K562 (cell line): ENCODE results near the gene CDKL4. TPM values are rescaled to one million over a fixed set of nuclear protein-coding genes. Genes with fewer than 3 reads are reported as not detected.

Experiments
- ATAC-seq: fragments of 200-7000 bp; cut with Tn5 transposase; 3 replicates; pipeline ENCODE4 v1.9.1; 2020; ENCODE audit warnings: moderate library complexity
- BruUV-seq: library from RNA; stranded (reverse); fragments of 400-500 nt; replicated peaks from 2 replicates; lab custom pipeline; 2021; lab: Mats Ljungman, UMichigan
- CTCF ChIA-PET: fragments of 300-600 bp; formaldehyde crosslinking; extraction: SDS; loops from one replicate; lab custom pipeline; 2021; ENCODE audit warnings: low intra/inter-chr PET ratio; lab: Yijun Ruan, JAX
- POLR2A ChIA-PET: fragments of 300-600, 350-650 bp; sonication (Branson Sonifier 250); formaldehyde crosslinking; extraction: SDS; loops from one replicate; lab custom pipeline; 2021; ENCODE audit warnings: antibody characterized with exemption, inconsistent platforms; lab: Yijun Ruan, JAX
- DNase-seq, 4 experiments: peaks; one replicate each; pipeline versions ENCODE4 v3.0.0 to v3.0.0-alpha.2; 2011 to 2018; ENCODE audit warnings: low spot score in 3 of 4, mixed read lengths in 3 of 4; ENCODE audit errors: extremely low read depth in 1 of 4
- FAIRE-seq: peaks from 2 replicates; lab custom pipeline; 2011; peaks lifted over from hg19 to GRCh38; lab: Jason Lieb, UNC
- H2AFZ ChIP-seq: 2 replicates; pipeline ENCODE4 v1.6.0; 2011; ENCODE audit warnings: low read depth, low read length, control low read depth, inconsistent platforms
- H3K27ac ChIP-seq: fragments of 200-600 bp; 3 replicates; pipeline ENCODE4 v1.8.0; 2011; ENCODE audit warnings: low read depth, mild to moderate bottlenecking, control low read depth, inconsistent platforms, low read length, moderate library complexity, mixed read lengths; ENCODE audit errors: extremely low read depth
- H3K27me3 ChIP-seq, 2 experiments: fragments of 300-600 bp in 1 of 2; 2 replicates in 1 of 2; 3 replicates in 1 of 2; pipeline versions ENCODE4 v1.6.0 to v1.8.0; 2011; ENCODE audit warnings: inconsistent platforms in 2 of 2, low read length in 2 of 2, mild to moderate bottlenecking in 1 of 2, mixed read lengths in 1 of 2, moderate library complexity in 1 of 2; ENCODE audit not compliant: control insufficient read depth in 2 of 2, insufficient read depth in 2 of 2
- H3K36me3 ChIP-seq: fragments of 300-600 bp; 3 replicates; pipeline ENCODE4 v1.8.0; 2011; ENCODE audit warnings: mild to moderate bottlenecking, low read length, inconsistent platforms; ENCODE audit not compliant: control insufficient read depth, insufficient read depth
- H3K4me1 ChIP-seq, 2 experiments: fragments of 200-600 bp in 1 of 2; replicated peaks in 1 of 2; 2 replicates in 1 of 2; 3 replicates in 1 of 2; pipeline versions ENCODE4 v1.5.1 to v1.8.0; 2011; ENCODE audit warnings: inconsistent platforms in 2 of 2, low read length in 2 of 2, mild to moderate bottlenecking in 1 of 2, mixed read lengths in 1 of 2, moderate library complexity in 1 of 2; ENCODE audit not compliant: control insufficient read depth in 2 of 2, insufficient read depth in 2 of 2
- H3K4me2 ChIP-seq: 2 replicates; pipeline ENCODE4 v1.6.1; 2011; ENCODE audit warnings: low read length, control low read depth, inconsistent platforms, mixed read lengths; ENCODE audit not compliant: insufficient read depth
- H3K4me3 ChIP-seq: fragments of 200-600 bp; sonication (generic), shearing (Covaris generic); 2 replicates; pipeline ENCODE4 v1.5.1; 2016; ENCODE audit warnings: control low read depth, inconsistent platforms
- H3K79me2 ChIP-seq: fragments of 200-600 bp; 3 replicates; pipeline ENCODE4 v1.8.0; 2011; ENCODE audit warnings: low read length, inconsistent platforms; ENCODE audit not compliant: control insufficient read depth, insufficient read depth
- H3K9ac ChIP-seq, 2 experiments: 2 replicates each; pipeline versions ENCODE4 v1.6.0 to v1.6.1; 2011; ENCODE audit warnings: low read depth in 2 of 2, low read length in 2 of 2, control low read depth in 1 of 2, inconsistent platforms in 1 of 2, mild to moderate bottlenecking in 1 of 2, mixed read lengths in 1 of 2; ENCODE audit not compliant: insufficient read depth in 1 of 2
- H3K9me1 ChIP-seq: one replicate; pipeline ENCODE4 v1.6.0; 2011; ENCODE audit warnings: inconsistent platforms, mild to moderate bottlenecking, low read length, moderate library complexity; ENCODE audit not compliant: control insufficient read depth, insufficient read depth
- H3K9me3 ChIP-seq: replicated peaks from 2 replicates; pipeline ENCODE4 v1.5.1; 2011; ENCODE audit warnings: low read depth, low read length, inconsistent platforms; ENCODE audit not compliant: control insufficient read depth, insufficient read depth
- H4K20me1 ChIP-seq: replicated peaks from 2 replicates; pipeline ENCODE4 v1.6.1; 2011; ENCODE audit warnings: low read length, inconsistent platforms, mixed read lengths; ENCODE audit not compliant: control insufficient read depth, insufficient read depth
- ARID2 ChIP-seq: fragments of 450-650 bp; IDR thresholded peaks from 2 replicates; pipeline ENCODE4 v1.6.1; 2017; ENCODE audit warnings: antibody characterized with exemption, mild to moderate bottlenecking
- CBX3 ChIP-seq, 2 experiments: IDR thresholded peaks; 1 replicate in 1 of 2; 2 replicates in 1 of 2; pipeline ENCODE4 v1.6.1; 2012; ENCODE audit warnings: inconsistent platforms in 2 of 2, low read length in 2 of 2, borderline replicate concordance in 1 of 2, control low read depth in 1 of 2
- CC2D1A ChIP-seq: fragments of 450-650 bp; IDR thresholded peaks from 2 replicates; pipeline ENCODE4 v1.6.1; 2017; ENCODE audit warnings: mild to moderate bottlenecking
- ESRRA ChIP-seq: fragments of 450-650 bp; IDR thresholded peaks from 2 replicates; pipeline ENCODE4 v1.6.1; 2014; ENCODE audit warnings: low read depth, mild to moderate bottlenecking, moderate library complexity, borderline replicate concordance
- KDM4B ChIP-seq, 2 experiments: fragments of 450-650 bp in 1 of 2; sonication (generic) in 1 of 2; IDR thresholded peaks; 2 replicates each; pipeline ENCODE4 v1.6.1; 2016 to 2017; ENCODE audit warnings: borderline replicate concordance in 2 of 2, antibody characterized with exemption in 1 of 2, low read depth in 1 of 2, mild to moderate bottlenecking in 1 of 2
- KLF16 ChIP-seq: IDR thresholded peaks from 2 replicates; pipeline ENCODE4 v1.6.1; 2016; ENCODE audit warnings: antibody characterized with exemption
- LCOR ChIP-seq: sonication (generic); formaldehyde crosslinking; IDR thresholded peaks from 2 replicates; pipeline ENCODE4 v1.8.0; 2022; ENCODE audit warnings: mild to moderate bottlenecking, missing genetic modification reagents
- NONO ChIP-seq, 2 experiments: fragments of 200-400 bp in 1 of 2; fragments of 450-650 bp in 1 of 2; formaldehyde crosslinking in 1 of 2; IDR thresholded peaks; 2 replicates each; pipeline ENCODE4 v1.6.1; 2017; ENCODE audit warnings: low read depth in 2 of 2, mild to moderate bottlenecking in 2 of 2, moderate library complexity in 2 of 2, low read length in 1 of 2
- RB1 ChIP-seq: fragments of 450-650 bp; IDR thresholded peaks from 2 replicates; pipeline ENCODE4 v1.6.1; 2017; ENCODE audit warnings: low read depth, mild to moderate bottlenecking
- RCOR1 ChIP-seq, 2 experiments: IDR thresholded peaks; 2 replicates each; pipeline ENCODE4 v1.6.1; 2012; ENCODE audit warnings: low read depth in 2 of 2, low read length in 2 of 2, borderline replicate concordance in 1 of 2, improper control_type of control experiment in 1 of 2
- STAG1 ChIP-seq: sonication (generic); formaldehyde crosslinking; IDR thresholded peaks from 2 replicates; pipeline ENCODE4 v1.5.0; 2020; ENCODE audit warnings: missing genetic modification reagents, borderline replicate concordance
- TFAP4 ChIP-seq: sonication (generic); formaldehyde crosslinking; IDR thresholded peaks from 2 replicates; pipeline ENCODE4 v1.8.0; 2022; ENCODE audit warnings: missing genetic modification reagents, mild to moderate bottlenecking, moderate library complexity, borderline replicate concordance
- ZNF316 ChIP-seq: fragments of 450-650 bp; IDR thresholded peaks from 2 replicates; pipeline ENCODE4 v1.6.1; 2016
- ZNF592 ChIP-seq: fragments of 450-650 bp; IDR thresholded peaks from 2 replicates; pipeline ENCODE4 v1.6.1; 2017; ENCODE audit warnings: antibody characterized with exemption, mild to moderate bottlenecking
- ZNF668 ChIP-seq: fragments of 250-450 bp; sonication (Bioruptor Pico); IDR thresholded peaks from 2 replicates; pipeline ENCODE4 v1.8.0; 2022; ENCODE audit warnings: mild to moderate bottlenecking, inconsistent platforms
- WGBS: fragments of 100-300 bp; shearing (Covaris generic); methylation state at CpG from one replicate; pipeline ENCODE4 v1.1.6; 2016; ENCODE audit warnings: low coverage, mixed read lengths; ENCODE audit not compliant: insufficient coverage; ENCODE audit errors: missing lambda C conversion rate; 5-methylcytosine and 5-hydroxymethylcytosine counted together
- in situ Hi-C: fragments of 300-500 bp; cut with MboI; formaldehyde crosslinking; loops from 4 replicates; pipeline ENCODE4 v1.15.0; 2018; ENCODE audit warnings: inconsistent platforms, mixed read lengths
- intact Hi-C: fragments of 100-400 bp; cut with micrococcal nuclease; formaldehyde crosslinking; loops from 2 replicates; pipeline ENCODE4 v1.14.2; 2022
- polyA plus RNA-seq, 8 experiments: library from polyadenylated mRNA; depleted of rRNA in 4 of 8; stranded (reverse) in 5 of 8; unstranded in 3 of 8; fragments of >200 nt; fragmentation: Nextera tagmentation in 2 of 8; fragmentation: Illumina TruSeq in 1 of 8; extraction: Ambion mirVana in 2 of 8; extraction: Trizol in 1 of 8; gene quantifications; 2 replicates each; pipeline versions ENCODE4 v1.2.1 to v1.2.3, GENCODE V29; 2011 to 2014; ENCODE audit warnings: inconsistent platforms in 1 of 8, missing spikeins in 1 of 8
- total RNA-seq, 7 experiments: library from RNA; depleted of rRNA in 6 of 7; stranded (reverse); fragments of >200 nt in 6 of 7; fragmentation: Illumina TruSeq in 2 of 7; extraction: Trizol in 2 of 7; gene quantifications; 2 replicates each; pipeline versions ENCODE4 v1.2.1 to v1.2.3, GENCODE V29; 2011 to 2021; ENCODE audit warnings: low replicate concordance in 1 of 7

CDKL4 gene
- total and polyA plus RNA-seq, 9 of the 15 experiments (the other 6 are each of a cell fraction or from before 2014, with no cell fraction given) = not detected

GRCh38 chr2:39227628-39228412, 15.9 kb downstream of the CDKL4 start:
- no peaks in the 10 kb centered on the region for H4K20me1 ChIP-seq
- no peaks in the 10 kb centered on the region for H3K36me3 ChIP-seq
- peak overlapping the region; percentile 54 for H3K4me2 ChIP-seq
- no peaks in the 10 kb centered on the region for H3K9me1 ChIP-seq
- intact Hi-C loops = loop anchor here (1.0 to 10.0 kb wide), 4 partner anchors 107 to 691 kb away; partner anchors contain the start of gene SOS1
- FAIRE-seq (peak; percentile 84), DNase-seq (peak; percentile 72 to 86 (median 76)), ATAC-seq (peak; percentile 87)
- H3K27ac ChIP-seq = peak overlapping the region; percentile 0; the same call in 1 of the 3 replicates
- WGBS = 14% methylated on average over 9 of the region's 9 CpGs
- ChIA-PET CTCF (interaction anchor here (0.8 to 4.6 kb wide), 5 partner anchors 108 to 503 kb away, joined by 3 to 93 read pairs (median 4); partner anchors contain the start of gene SOS1), POLR2A (interaction anchor here (0.6 to 1.6 kb wide), 6 partner anchors 107 to 477 kb away, joined by 3 to 8 read pairs (median 3); partner anchors contain the start of gene SOS1)
- peaks cover 4 to 10% of the 10 kb centered on the region in 2 experiments; a peak in 3 of 5 replicates for H3K4me1 ChIP-seq
- H3K9ac ChIP-seq = peak overlapping the region in 1 of 2 experiments; percentile 35; a peak in 2 of 4 replicates
- H3K4me3 ChIP-seq = no peak overlapping the region
- no peaks in the 10 kb centered on the region for H3K79me2 ChIP-seq
- no peaks in the 10 kb centered on the region for H3K9me3 ChIP-seq
- peak overlapping the region; percentile 94 for H2AFZ ChIP-seq
- in situ Hi-C loops = loop anchor here (5.0 to 25.0 kb wide), 3 partner anchors 103 to 291 kb away; partner anchors contain the start of gene SOS1
- H3K27me3 ChIP-seq = no peaks in the 10 kb centered on the region
- no TSS peak for BruUV-seq
- TF ChIP-seq CBX3 (IDR thresholded peaks at IDR 0.05; ENCODE audit: borderline replicate concordance in 1 of 2, low read length in 2 of 2) (peak in 1 of 2 experiments; percentile 19; a peak in 1 of 3 replicates), KLF16 (peak; percentile 30; the same call in 1 of the 2 replicates), ARID2 (peak; percentile 28; the same call in 1 of the 2 replicates), RB1 (0 out of 2 replicates have a peak, but pooled peaks have one; percentile 43), ZNF316 (peak; percentile 66), NONO (IDR thresholded peaks at IDR 0.05; ENCODE audit: low read depth in 2 of 2, low read length in 1 of 2) (0 out of 4 replicates have a peak, but pooled peaks of 1 of the 2 experiments have one; percentile 11), STAG1 (CRISPR knock-in tag) (peak; percentile 67; the same call in 1 of the 2 replicates), CC2D1A (0 out of 2 replicates have a peak, but pooled peaks have one; percentile 36), KDM4B (IDR thresholded peaks at IDR 0.05; ENCODE audit: borderline replicate concordance in 2 of 2, low read depth in 1 of 2) (no peak), RCOR1 (IDR thresholded peaks at IDR 0.05; ENCODE audit: borderline replicate concordance in 1 of 2, low read depth in 2 of 2, low read length in 2 of 2) (peak in 1 of 2 experiments; percentile 49; a peak in 1 of 4 replicates), ESRRA (0 out of 2 replicates have a peak, but pooled peaks have one; percentile 12), ZNF668 (CRISPR knock-in tag) (no peak), ZNF592 (peak; percentile 71), TFAP4 (CRISPR knock-in tag) (peak; percentile 38; the same call in 1 of the 2 replicates), LCOR (CRISPR knock-in tag) (0 out of 2 replicates have a peak, but pooled peaks have one; percentile 41)
